Chondrocyte (in vitro differentiated cells): ENCODE measurements around the gene RCSD1. TPM values are rescaled to one million over a fixed set of nuclear protein-coding genes. Genes with fewer than 3 reads are reported as not detected.
A peak's percentile ranks its signal among the peaks of the same experiment; 100 is the strongest.

ENCODE experiments used
- DNase-seq: peaks from one replicate; pipeline ENCODE4 v3.0.0; 2021; ENCODE audit warnings: mixed read lengths, low spot score
- H3K27ac Mint-ChIP-seq: one replicate; pipeline ENCODE4 v1.8.0; 2021; ENCODE audit warnings: mild to moderate bottlenecking, moderate library complexity, mixed read lengths; ENCODE audit not compliant: unreplicated experiment
- H3K27me3 Mint-ChIP-seq: 2 replicates; pipeline ENCODE4 v1.8.0; 2021; ENCODE audit warnings: low read depth, mixed read lengths
- H3K36me3 Mint-ChIP-seq: 2 replicates; pipeline ENCODE4 v1.8.0; 2021; ENCODE audit warnings: low read depth, mixed read lengths
- H3K4me1 Mint-ChIP-seq: 2 replicates; pipeline ENCODE4 v1.8.0; 2021; ENCODE audit warnings: low read depth, mild to moderate bottlenecking, mixed read lengths
- H3K4me3 Mint-ChIP-seq: one replicate; pipeline ENCODE4 v1.8.0; 2021; ENCODE audit warnings: mild to moderate bottlenecking, moderate library complexity, mixed read lengths; ENCODE audit not compliant: unreplicated experiment
- H3K9me3 Mint-ChIP-seq: 2 replicates; pipeline ENCODE4 v1.8.0; 2021; ENCODE audit warnings: low read depth, mixed read lengths
- total RNA-seq: library from RNA; stranded (reverse); gene quantifications from 3 replicates; pipeline ENCODE4 v1.2.1, GENCODE V29; 2021
- TF ChIP-seq, protein P1 (sequence below): fragments of 200-600 bp; sonication (generic); IDR thresholded peaks from 2 replicates; pipeline ENCODE4 v1.5.0; 2021; ENCODE audit warnings: antibody characterized with exemption, mild to moderate bottlenecking, moderate library complexity

RCSD1 gene
- total RNA-seq, 1 donor from 2014 or later: 1.1 TPM

DNA sequence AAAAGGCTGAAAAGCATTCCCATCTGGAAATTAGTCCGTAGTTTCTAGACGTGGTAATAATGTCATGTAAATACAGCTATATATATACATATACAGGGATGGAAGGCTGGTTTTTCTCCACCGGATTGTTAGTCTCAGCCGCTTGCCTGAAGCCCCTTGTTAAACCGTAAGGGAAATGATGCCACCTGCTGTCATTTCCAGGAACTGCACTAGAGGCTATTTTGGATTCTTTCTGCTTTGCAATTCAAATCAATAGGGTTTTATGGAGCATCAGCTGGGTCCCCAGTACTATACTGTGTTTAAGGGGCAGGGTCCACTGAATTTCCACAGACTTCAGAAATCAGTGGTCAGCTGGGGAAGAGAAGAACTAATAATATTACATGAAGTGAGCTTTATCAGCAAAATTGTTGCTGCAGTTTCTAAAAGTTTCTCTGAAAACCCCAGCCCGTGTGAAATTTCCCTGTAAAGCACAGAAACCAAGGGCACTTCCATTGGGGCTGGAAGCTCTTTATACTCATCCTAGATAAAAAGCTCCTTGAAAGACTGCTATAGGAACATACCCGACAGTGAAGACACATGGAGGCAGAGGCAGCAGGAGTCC is 58.0 kb downstream of the RCSD1 start:
- DNase-seq: no peak
- no peaks in the 10 kb centered on the region for H3K36me3 Mint-ChIP-seq
- H3K4me3 Mint-ChIP-seq: no peak overlapping the region
- TF ChIP-seq, protein P1, sequence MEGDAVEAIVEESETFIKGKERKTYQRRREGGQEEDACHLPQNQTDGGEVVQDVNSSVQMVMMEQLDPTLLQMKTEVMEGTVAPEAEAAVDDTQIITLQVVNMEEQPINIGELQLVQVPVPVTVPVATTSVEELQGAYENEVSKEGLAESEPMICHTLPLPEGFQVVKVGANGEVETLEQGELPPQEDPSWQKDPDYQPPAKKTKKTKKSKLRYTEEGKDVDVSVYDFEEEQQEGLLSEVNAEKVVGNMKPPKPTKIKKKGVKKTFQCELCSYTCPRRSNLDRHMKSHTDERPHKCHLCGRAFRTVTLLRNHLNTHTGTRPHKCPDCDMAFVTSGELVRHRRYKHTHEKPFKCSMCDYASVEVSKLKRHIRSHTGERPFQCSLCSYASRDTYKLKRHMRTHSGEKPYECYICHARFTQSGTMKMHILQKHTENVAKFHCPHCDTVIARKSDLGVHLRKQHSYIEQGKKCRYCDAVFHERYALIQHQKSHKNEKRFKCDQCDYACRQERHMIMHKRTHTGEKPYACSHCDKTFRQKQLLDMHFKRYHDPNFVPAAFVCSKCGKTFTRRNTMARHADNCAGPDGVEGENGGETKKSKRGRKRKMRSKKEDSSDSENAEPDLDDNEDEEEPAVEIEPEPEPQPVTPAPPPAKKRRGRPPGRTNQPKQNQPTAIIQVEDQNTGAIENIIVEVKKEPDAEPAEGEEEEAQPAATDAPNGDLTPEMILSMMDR: peak; percentile 94
- no peak overlapping the region for H3K27ac Mint-ChIP-seq
- peaks cover 12% of the 10 kb centered on the region for H3K4me1 Mint-ChIP-seq
- H3K9me3 Mint-ChIP-seq: no peaks in the 10 kb centered on the region
- H3K27me3 Mint-ChIP-seq: no peaks in the 10 kb centered on the region

GRCh38 chr1:167689567-167689920 is 59.5 kb downstream of the RCSD1 start:
- no peaks in the 10 kb centered on the region for H3K4me1 Mint-ChIP-seq

GRCh38 chr1:167690053-167690452 is 60.0 kb downstream of the RCSD1 start:
- H3K9me3 Mint-ChIP-seq: no peaks in the 10 kb centered on the region
- no peaks in the 10 kb centered on the region for H3K36me3 Mint-ChIP-seq
- no peaks in the 10 kb centered on the region for H3K27me3 Mint-ChIP-seq
- no peak overlapping the region for H3K27ac Mint-ChIP-seq
- TF ChIP-seq, protein P1: no peak
- no peak for DNase-seq
- H3K4me1 Mint-ChIP-seq: no peaks in the 10 kb centered on the region
- H3K4me3 Mint-ChIP-seq: no peak overlapping the region

More at GRCh38 chr1:167689567-167689920, 59.5 kb downstream of the RCSD1 start:
- Mint-ChIP-seq H3K27me3 (no peaks in the 10 kb centered on the region), H3K4me3 (no peak overlapping the region), H3K27ac (no peak overlapping the region), H3K36me3 (no peaks in the 10 kb centered on the region), H3K9me3 (no peaks in the 10 kb centered on the region)
- no peak for DNase-seq
- TF ChIP-seq, protein P1: no peak

GRCh38 chr1:167693425-167694045 is 63.5 kb downstream of the RCSD1 start:
- Mint-ChIP-seq H3K27me3 (no peaks in the 10 kb centered on the region), H3K4me1 (no peaks in the 10 kb centered on the region), H3K9me3 (no peaks in the 10 kb centered on the region), H3K27ac (no peak overlapping the region), H3K36me3 (no peaks in the 10 kb centered on the region), H3K4me3 (no peak overlapping the region)
- no peak for DNase-seq
- TF ChIP-seq, protein P1: no peak

GRCh38 chr1:167694691-167695090 is 64.7 kb downstream of the RCSD1 start:
- no peaks in the 10 kb centered on the region for H3K27me3 Mint-ChIP-seq
- H3K27ac Mint-ChIP-seq: no peak overlapping the region
- TF ChIP-seq, protein P1: no peak
- no peaks in the 10 kb centered on the region for H3K9me3 Mint-ChIP-seq
- no peak for DNase-seq
- no peak overlapping the region for H3K4me3 Mint-ChIP-seq
- H3K4me1 Mint-ChIP-seq: no peaks in the 10 kb centered on the region
- no peaks in the 10 kb centered on the region for H3K36me3 Mint-ChIP-seq
